ENCODE results near the gene MACROD2.

MACROD2 gene

GRCh38 chr20:15507151-15507550, 1511.8 kb downstream of the MACROD2 start:
- Histone ChIP-seq H3K36me3 (ENCODE audit: insufficient read depth, insufficient read length, low read length) (no peaks in the 10 kb centered on the region), H3K4me3 (ENCODE audit: insufficient read length, low read depth) (no peak overlapping the region), H3K27me3 (ENCODE audit: insufficient read depth, insufficient read length) (no peaks in the 10 kb centered on the region), H3K4me1 (ENCODE audit: insufficient read depth, insufficient read length) (no peaks in the 10 kb centered on the region), H3K9me3 (ENCODE audit: insufficient read depth, low read length) (no peaks in the 10 kb centered on the region), H3K9ac (ENCODE audit: insufficient read length, low read depth) (no peak overlapping the region)
- DNase-seq (ENCODE audit: low read depth, low spot score): no peak
- TF ChIP-seq SUZ12 (IDR thresholded peaks at IDR 0.05; ENCODE audit: extremely low read depth, insufficient read depth, insufficient read length) (no peak), ZNF274 (IDR thresholded peaks at IDR 0.05; ENCODE audit: low read depth, low read length) (no peak), YY1 (IDR thresholded peaks at IDR 0.05; ENCODE audit: insufficient read depth, insufficient read length) (no peak)

GRCh38 chr20:15511551-15511950, 1516.2 kb downstream of the MACROD2 start:
- H3K9me3 ChIP-seq (ENCODE audit: insufficient read depth, low read length): no peaks in the 10 kb centered on the region
- H3K4me3 ChIP-seq (ENCODE audit: insufficient read length, low read depth): no peak overlapping the region
- no peaks in the 10 kb centered on the region for H3K27me3 ChIP-seq (ENCODE audit: insufficient read depth, insufficient read length)
- H3K4me1 ChIP-seq (ENCODE audit: insufficient read depth, insufficient read length): no peaks in the 10 kb centered on the region
- H3K36me3 ChIP-seq (ENCODE audit: insufficient read depth, insufficient read length, low read length): no peaks in the 10 kb centered on the region
- DNase-seq (ENCODE audit: low read depth, low spot score): no peak
- no peak overlapping the region for H3K9ac ChIP-seq (ENCODE audit: insufficient read length, low read depth)
- no peak for TF ChIP-seq ZNF274 (IDR thresholded peaks at IDR 0.05; ENCODE audit: low read depth, low read length)

GRCh38 chr20:15512916-15513315, 1517.6 kb downstream of the MACROD2 start:
- Histone ChIP-seq H3K27me3 (ENCODE audit: insufficient read depth, insufficient read length) (no peaks in the 10 kb centered on the region), H3K9ac (ENCODE audit: insufficient read length, low read depth) (no peak overlapping the region), H3K4me1 (ENCODE audit: insufficient read depth, insufficient read length) (no peaks in the 10 kb centered on the region), H3K9me3 (ENCODE audit: insufficient read depth, low read length) (no peaks in the 10 kb centered on the region), H3K36me3 (ENCODE audit: insufficient read depth, insufficient read length, low read length) (no peaks in the 10 kb centered on the region), H3K4me3 (ENCODE audit: insufficient read length, low read depth) (no peak overlapping the region)
- no peak for DNase-seq (ENCODE audit: low read depth, low spot score)
- TF ChIP-seq SUZ12 (IDR thresholded peaks at IDR 0.05; ENCODE audit: extremely low read depth, insufficient read depth, insufficient read length) (no peak), YY1 (IDR thresholded peaks at IDR 0.05; ENCODE audit: insufficient read depth, insufficient read length) (no peak)

- Histone ChIP-seq H3K36me3 (ENCODE audit: insufficient read depth, insufficient read length, low read length) (no peaks in the 10 kb centered on the region), H3K27me3 (ENCODE audit: insufficient read depth, insufficient read length) (no peaks in the 10 kb centered on the region), H3K9ac (ENCODE audit: insufficient read length, low read depth) (no peak overlapping the region), H3K4me1 (ENCODE audit: insufficient read depth, insufficient read length) (no peaks in the 10 kb centered on the region), H3K9me3 (ENCODE audit: insufficient read depth, low read length) (no peaks in the 10 kb centered on the region), H3K4me3 (ENCODE audit: insufficient read length, low read depth) (no peak overlapping the region)
- TF ChIP-seq SUZ12 (IDR thresholded peaks at IDR 0.05; ENCODE audit: extremely low read depth, insufficient read depth, insufficient read length) (no peak), YY1 (IDR thresholded peaks at IDR 0.05; ENCODE audit: insufficient read depth, insufficient read length) (no peak)
- no peak for DNase-seq (ENCODE audit: low read depth, low spot score)
Observed at GRCh38 chr20:15515691-15516090, 1520.4 kb downstream of the MACROD2 start.

GRCh38 chr20:15520930-15521524, 1525.7 kb downstream of the MACROD2 start:
- no peaks in the 10 kb centered on the region for H3K36me3 ChIP-seq (ENCODE audit: insufficient read depth, insufficient read length, low read length)
- no peaks in the 10 kb centered on the region for H3K4me1 ChIP-seq (ENCODE audit: insufficient read depth, insufficient read length)
- H3K27me3 ChIP-seq (ENCODE audit: insufficient read depth, insufficient read length): no peaks in the 10 kb centered on the region
- TF ChIP-seq ZNF274 (IDR thresholded peaks at IDR 0.05; ENCODE audit: low read depth, low read length) (no peak), YY1 (IDR thresholded peaks at IDR 0.05; ENCODE audit: insufficient read depth, insufficient read length) (no peak), SUZ12 (IDR thresholded peaks at IDR 0.05; ENCODE audit: extremely low read depth, insufficient read depth, insufficient read length) (no peak)
- no peak overlapping the region for H3K4me3 ChIP-seq (ENCODE audit: insufficient read length, low read depth)
- DNase-seq (ENCODE audit: low read depth, low spot score): no peak
- no peaks in the 10 kb centered on the region for H3K9me3 ChIP-seq (ENCODE audit: insufficient read depth, low read length)
- H3K9ac ChIP-seq (ENCODE audit: insufficient read length, low read depth): no peak overlapping the region

GRCh38 chr20:15523400-15523799, 1528.1 kb downstream of the MACROD2 start:
- Histone ChIP-seq H3K27me3 (ENCODE audit: insufficient read depth, insufficient read length) (no peaks in the 10 kb centered on the region), H3K4me3 (ENCODE audit: insufficient read length, low read depth) (no peak overlapping the region), H3K9me3 (ENCODE audit: insufficient read depth, low read length) (no peaks in the 10 kb centered on the region), H3K4me1 (ENCODE audit: insufficient read depth, insufficient read length) (no peaks in the 10 kb centered on the region), H3K36me3 (ENCODE audit: insufficient read depth, insufficient read length, low read length) (no peaks in the 10 kb centered on the region), H3K9ac (ENCODE audit: insufficient read length, low read depth) (no peak overlapping the region)
- no peak for DNase-seq (ENCODE audit: low read depth, low spot score)
- no peak for TF ChIP-seq SUZ12 (IDR thresholded peaks at IDR 0.05; ENCODE audit: extremely low read depth, insufficient read depth, insufficient read length)
- TF ChIP-seq ZNF274 (IDR thresholded peaks at IDR 0.05; ENCODE audit: low read depth, low read length): no peak
- TF ChIP-seq YY1 (IDR thresholded peaks at IDR 0.05; ENCODE audit: insufficient read depth, insufficient read length): no peak

- no peak for DNase-seq (ENCODE audit: low read depth, low spot score)
- H3K9me3 ChIP-seq (ENCODE audit: insufficient read depth, low read length): no peaks in the 10 kb centered on the region
- TF ChIP-seq SUZ12 (IDR thresholded peaks at IDR 0.05; ENCODE audit: extremely low read depth, insufficient read depth, insufficient read length): no peak
- TF ChIP-seq ZNF274 (IDR thresholded peaks at IDR 0.05; ENCODE audit: low read depth, low read length): no peak
- TF ChIP-seq YY1 (IDR thresholded peaks at IDR 0.05; ENCODE audit: insufficient read depth, insufficient read length): no peak
- no peaks in the 10 kb centered on the region for H3K36me3 ChIP-seq (ENCODE audit: insufficient read depth, insufficient read length, low read length)
- H3K27me3 ChIP-seq (ENCODE audit: insufficient read depth, insufficient read length): no peaks in the 10 kb centered on the region
- H3K4me3 ChIP-seq (ENCODE audit: insufficient read length, low read depth): no peak overlapping the region
- no peaks in the 10 kb centered on the region for H3K4me1 ChIP-seq (ENCODE audit: insufficient read depth, insufficient read length)
- no peak overlapping the region for H3K9ac ChIP-seq (ENCODE audit: insufficient read length, low read depth)
Observed at GRCh38 chr20:15528391-15529111, 1533.2 kb downstream of the MACROD2 start.
